ENCODE results near the gene PDXDC1.
"Not testable (repeated sequence)": the region's sequence is repeated elsewhere in the genome, so short reads cannot be mapped to it uniquely, and the experiment has no call there.

PDXDC1 gene

DNA sequence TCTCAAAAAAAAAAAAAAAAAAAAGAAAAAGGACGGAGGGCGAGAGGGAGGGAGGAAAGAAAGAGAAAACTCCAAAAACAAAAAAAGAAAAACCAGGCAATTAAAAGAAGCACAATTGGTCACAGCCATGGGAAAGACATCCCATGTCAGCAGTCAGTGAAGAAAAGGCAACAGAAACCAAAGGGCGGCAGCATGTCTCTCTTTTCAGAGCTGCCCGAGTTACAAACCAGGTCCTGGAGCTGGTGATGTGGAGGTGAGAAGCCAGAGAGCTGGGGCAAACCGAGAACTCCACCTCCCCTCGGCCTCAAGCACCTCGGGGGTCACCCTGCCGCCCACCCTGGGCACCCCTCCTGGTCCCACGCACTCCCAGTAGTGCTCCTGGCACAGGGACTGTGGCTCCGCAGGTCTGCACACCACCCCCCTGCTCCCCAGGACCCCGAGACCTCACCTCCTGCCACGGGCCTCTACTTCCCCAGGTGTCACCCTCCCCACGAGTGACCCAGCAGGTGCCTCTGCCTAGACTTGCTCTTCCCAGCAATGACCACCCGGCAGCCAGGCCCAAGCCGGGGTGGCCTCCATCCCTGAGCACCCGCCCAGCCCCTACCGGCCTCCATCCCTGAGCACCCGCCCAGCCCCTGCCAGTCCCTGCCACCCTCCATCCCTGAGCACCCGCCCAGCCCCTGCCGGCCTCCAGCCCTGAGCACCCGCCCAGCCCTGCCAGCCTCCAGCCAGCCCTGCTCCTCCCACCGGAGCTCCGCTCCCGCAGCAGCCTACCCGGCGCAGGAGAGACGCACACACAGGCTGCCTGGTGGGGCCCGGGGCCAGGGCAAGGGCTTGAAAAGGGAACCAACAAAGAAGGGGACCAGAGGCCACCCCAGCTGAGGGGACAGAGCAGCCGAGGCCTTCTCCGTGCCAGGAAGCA lies 165.9 kb downstream of the PDXDC1 start:
- DNase-seq: not testable (repeated sequence)

DNA sequence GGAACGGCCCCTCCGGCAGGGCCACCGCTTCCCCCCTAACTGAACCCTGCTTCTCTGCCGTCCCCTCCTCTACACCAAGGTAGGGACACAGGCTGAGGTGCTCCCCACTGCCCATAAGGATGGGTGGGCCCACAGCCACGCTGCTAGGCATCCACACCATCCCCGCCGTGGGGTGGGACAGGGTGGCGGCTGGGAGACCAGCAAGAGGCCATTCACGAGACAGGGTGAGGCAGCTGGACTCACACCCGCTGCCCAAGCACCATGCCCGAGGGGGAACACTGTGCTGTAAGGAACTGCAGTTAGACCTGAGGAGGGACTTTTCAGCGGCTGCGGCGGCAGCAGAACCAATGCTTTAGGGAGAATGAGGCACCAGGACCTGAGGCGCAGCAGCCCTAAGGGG lies 166.8 kb downstream of the PDXDC1 start:
- no peak for DNase-seq

DNA sequence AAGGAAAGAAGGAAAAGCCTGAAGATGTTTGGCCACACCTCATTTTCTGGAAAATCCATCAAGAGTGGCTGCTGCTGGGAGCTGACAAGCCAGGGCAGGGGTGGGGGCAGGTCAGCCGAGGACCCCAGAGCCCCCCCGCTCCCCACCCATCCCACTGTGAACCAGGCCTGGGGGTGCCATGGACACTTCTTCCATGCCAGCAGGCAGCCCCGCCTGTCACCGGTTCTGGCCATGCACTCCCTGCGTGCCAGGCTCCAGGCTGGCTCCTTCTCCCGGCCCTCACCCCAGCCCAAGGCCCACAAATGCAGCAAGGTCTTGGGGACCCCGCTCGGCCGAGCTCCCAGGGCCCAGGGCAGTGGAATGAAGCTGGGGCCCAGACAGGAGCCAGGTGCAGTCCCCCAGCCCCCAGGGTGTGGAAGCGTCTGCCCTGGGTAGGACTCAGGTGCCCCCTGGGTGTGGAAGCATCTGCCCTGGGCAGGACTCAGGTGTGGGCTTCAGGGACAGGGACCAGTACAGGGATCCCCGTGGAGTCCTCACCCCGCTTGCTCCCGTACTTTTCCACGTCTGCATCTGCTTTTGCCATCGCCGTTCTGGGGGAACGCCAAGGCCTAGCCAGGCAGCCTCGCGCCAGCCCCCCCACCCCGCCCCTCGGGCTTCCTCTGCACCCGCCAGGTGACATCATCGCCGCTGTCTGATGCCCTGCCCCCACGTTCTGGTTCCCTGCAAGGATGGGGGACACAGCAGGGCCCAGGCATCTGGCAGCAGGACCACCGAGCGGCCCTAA lies 167.5 kb downstream of the PDXDC1 start:
- DNase-seq: not testable (repeated sequence)

DNA sequence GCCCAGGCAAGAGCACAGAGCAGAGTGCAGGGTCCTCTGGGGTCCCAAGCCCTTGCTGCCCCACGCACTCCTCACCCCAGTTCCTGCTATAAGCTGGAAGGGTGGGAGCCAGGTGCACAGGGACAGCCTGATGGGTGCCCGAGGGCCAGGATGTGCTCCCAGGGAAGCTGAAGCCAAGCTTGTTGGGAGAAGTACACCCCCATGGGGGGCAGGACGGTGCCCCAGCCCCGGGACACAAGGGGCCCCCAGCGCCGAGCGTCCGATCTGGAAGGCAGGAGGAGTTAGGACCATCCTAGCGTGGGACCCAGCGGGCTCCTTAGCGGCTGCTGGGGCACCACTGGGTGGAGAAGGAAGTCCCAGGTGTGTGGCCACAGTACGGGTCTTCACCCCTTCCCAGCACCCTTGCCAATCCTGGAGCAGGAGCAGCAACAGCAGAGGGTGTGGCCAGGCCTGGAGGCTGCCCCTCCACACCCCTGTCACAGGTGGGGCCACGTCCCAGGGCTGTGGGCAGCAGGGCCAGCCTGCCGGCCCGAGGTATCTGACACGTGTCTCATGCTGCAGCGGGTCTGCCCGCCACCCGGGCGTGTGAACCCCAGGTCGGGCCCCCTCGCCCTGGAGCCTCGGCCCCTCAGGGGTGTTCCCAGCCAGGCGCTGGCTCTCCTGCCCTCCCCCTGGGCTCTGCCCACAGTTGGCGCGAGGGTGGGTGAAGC lies 168.2 kb downstream of the PDXDC1 start:
- not testable (repeated sequence) for DNase-seq

GRCh38 chr16:15143601-15144091 lies 168.8 kb downstream of the PDXDC1 start:
- not testable (repeated sequence) for DNase-seq

DNA sequence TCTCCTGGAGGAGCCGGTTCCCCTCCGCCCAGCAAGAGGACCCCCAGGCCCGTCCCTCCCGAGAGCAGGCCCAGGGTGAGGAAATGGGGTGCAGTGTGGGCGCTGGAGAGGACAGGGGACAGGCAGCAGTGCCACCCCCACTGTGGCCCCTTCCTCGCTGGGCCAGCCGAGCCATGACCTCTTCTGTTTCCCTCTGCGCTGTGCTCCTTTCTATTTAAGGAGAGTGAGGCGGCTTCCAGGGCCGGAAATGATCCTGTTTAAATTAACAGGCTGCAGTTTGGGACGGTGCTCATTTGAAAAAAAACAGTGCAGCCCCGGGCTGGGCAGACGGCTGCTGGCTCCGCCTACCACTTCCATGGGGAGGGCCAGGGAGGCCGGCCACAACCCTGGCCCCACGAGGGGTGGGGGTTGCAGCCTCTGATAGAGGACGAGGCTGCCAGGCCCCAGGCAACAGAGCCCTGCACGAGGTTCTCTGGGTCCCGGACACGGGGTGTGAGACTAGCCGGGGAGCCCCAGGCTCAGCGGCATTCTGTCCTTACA lies 169.3 kb downstream of the PDXDC1 start:
- peak; percentile 54 for DNase-seq

GRCh38 chr16:15144781-15145417 lies 170.1 kb downstream of the PDXDC1 start:
- not testable (repeated sequence) for DNase-seq

DNA sequence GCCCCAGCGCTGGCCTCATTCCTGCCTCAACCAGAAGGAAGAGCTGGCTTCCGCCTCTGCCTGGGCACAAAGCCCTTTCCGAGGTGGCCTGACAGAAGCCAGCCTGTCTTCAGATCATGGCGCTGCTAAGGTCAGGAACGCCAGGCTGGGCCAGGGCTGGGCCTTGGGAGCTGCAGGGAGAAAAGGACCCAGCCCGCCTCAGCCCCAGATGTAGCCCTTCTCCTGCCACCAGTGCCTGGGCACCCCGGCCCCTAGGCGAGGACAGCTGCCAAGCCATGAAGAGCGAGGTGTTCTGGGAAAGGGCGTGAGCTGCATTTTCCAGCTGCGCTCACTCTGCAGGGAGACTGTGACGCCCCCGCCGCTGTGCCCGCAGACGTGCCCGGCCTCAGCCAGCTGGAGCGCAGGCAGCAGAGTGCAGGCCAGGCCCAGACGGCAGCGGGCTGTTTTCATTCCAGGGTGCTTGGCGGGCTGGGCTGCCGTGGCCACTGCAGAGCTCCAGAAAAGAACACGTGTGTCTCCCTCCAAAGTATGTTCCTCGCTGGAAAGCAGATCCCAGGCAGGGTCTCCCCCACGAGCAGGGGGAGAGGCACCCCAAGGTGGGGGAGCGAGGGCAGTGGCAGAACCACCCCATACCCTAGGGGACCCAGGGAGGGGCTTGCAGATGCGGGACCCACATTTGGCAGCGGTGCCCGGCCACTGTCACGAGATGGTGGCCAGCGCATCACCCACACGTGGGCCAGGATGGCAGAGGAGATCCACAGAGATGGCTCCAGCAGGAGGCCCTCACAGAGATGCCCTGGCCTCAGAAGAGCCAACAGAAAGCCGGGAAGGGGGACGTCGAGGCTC lies 170.8 kb downstream of the PDXDC1 start:
- peak; percentile 10 for DNase-seq

- not testable (repeated sequence) for DNase-seq
Measured at GRCh38 chr16:15146264-15146662, 171.4 kb downstream of the PDXDC1 start.

- DNase-seq: not testable (repeated sequence)
Measured at GRCh38 chr16:15148831-15149230, 174.0 kb downstream of the PDXDC1 start.

DNA sequence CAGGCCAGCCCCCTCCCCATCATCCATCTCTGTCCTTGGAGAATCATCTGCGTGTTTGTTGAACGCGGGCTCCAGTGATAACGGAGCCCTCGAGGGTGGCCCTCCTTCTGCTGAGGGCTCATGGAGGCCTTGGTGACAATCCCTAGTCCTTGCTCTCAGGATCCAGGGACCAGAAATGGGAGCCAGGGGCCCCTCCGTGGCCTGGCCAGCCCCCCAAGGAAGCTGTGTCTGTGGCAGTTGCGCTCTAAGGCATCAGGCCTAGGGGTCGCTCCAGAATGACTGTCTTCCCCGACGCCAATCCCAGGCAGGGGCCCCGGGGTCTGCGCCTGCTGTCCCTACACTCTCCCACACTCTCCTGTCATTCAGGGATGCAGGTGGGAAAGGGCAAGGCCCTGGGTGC lies 174.4 kb downstream of the PDXDC1 start:
- not testable (repeated sequence) for DNase-seq

- DNase-seq: not testable (repeated sequence)
Measured at GRCh38 chr16:15154005-15154404, 179.2 kb downstream of the PDXDC1 start.

- peak; percentile 93 for DNase-seq
Measured at GRCh38 chr16:15154650-15155562, 180.1 kb downstream of the PDXDC1 start.

DNA sequence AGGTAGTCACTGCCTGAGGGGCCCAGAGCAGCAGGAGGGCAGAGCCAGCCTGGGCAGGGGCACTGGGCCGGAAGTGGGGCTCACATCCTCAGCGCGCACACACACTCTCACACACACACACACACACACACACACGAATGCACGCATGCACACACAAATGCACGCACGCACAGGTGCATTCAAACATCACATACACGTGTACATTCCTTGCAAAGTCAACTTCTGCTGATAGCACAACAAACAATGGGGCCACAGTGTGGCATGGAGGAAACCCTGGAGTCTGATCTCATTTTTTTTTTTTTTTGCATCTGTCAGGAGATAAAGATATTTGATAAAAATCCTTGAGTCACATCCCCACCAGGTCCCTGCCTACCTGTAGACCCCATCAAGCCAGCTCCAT lies 182.8 kb downstream of the PDXDC1 start:
- DNase-seq: not testable (repeated sequence)

DNA sequence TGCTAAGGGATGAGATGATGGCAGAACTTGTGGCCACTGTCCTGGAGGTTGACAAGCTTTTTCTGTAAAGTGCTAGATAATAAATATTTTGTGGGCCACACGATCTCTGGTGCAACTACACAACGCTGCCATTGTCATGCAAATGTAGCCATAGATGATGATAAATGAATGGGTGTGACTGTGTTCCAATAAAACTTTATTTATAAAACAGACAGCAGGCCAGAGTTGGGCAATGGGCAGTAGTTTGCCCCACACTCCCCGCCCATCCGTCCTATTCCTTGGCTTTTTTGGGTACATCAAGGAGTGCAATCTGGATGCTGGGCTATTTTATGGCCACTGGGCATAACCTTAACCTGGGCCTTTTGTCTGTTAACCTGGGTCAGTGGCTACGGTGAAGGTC lies 184.8 kb downstream of the PDXDC1 start:
- DNase-seq: not testable (repeated sequence)

DNA sequence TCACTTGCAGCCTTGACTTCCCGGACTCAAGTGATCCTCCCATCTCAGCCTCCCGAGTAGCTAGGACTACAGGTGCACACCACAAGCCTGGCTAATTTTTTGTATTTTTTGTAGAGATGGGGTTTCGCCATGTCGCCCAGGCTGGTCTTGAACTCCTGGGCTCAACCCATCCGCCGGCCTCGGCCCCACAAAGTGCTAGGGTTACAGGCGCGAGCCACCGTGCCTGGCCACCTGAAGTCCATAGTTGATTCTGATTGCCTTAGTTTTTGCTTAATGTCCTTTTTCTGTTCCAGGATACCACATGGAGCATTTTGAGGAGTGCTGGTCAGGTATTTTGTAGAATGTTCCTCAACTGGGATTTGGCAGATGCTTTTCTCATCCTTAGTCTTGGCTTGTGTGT lies 185.7 kb downstream of the PDXDC1 start:
- not testable (repeated sequence) for DNase-seq

DNA sequence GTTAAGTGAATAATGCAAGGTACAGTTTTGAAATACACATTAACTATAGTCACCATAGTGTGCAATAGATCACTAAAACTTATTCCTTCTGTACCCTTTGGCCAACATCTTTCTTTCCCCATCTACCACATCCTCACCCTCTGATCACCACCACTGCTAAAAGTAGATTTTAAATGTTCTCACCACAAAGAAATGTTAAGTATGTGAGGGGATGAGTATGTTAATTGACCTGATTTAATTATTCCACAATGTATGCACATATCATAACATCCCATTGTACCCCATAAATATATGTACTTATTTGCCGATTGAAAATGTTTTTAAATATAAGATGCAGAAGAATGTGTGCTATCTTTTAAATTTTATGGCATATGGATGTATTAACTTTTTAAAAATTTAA lies 188.2 kb downstream of the PDXDC1 start:
- DNase-seq: not testable (repeated sequence)

DNA sequence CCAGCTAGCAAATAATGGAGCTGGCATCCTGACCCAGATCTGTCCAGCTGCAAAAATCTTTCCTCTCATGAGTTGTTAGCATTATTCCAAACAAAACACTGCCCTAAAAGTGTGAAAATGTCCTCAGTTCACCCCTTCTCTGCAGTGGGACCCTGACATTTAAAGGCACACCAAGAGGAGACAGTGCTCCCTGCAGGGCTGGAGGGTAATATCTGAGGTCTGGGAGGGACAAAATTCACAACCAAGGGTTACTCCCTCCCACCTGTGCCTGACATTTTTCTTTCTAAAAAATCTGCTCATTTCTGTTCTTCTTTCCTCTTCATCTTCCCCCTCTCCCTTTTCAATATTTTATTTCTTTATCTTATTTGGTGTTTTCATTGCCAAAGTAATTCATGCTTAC lies 191.4 kb downstream of the PDXDC1 start:
- DNase-seq: not testable (repeated sequence)

GRCh38 chr16:15168303-15168702 lies 193.5 kb downstream of the PDXDC1 start:
- DNase-seq: not testable (repeated sequence)
